Upper lobe of left lung (tissue), 6 donors: ENCODE results near the gene MRPL40. TPM values are rescaled to one million over a fixed set of nuclear protein-coding genes. Genes with fewer than 3 reads are reported as not detected.

Experiments
- ATAC-seq, 2 donors: fragments of 200-7000 bp; cut with Tn5 transposase; one replicate each; pipeline ENCODE4 v1.9.1; 2022; ENCODE audit warnings: mild to moderate bottlenecking in 2 of 2, moderate library complexity in 2 of 2; ENCODE audit not compliant: low FRiP score in 2 of 2
- DNase-seq, 2 donors: peaks; one replicate each; pipeline ENCODE4 v3.0.0-alpha.2; 2019 to 2020
- H3K27ac ChIP-seq, 4 donors: fragments of 200-600 bp; sonication (generic); one replicate each; pipeline ENCODE4 v1.5.1; 2016 to 2019
- H3K27me3 ChIP-seq, 4 donors: fragments of 200-600 bp; sonication (generic); one replicate each; pipeline ENCODE4 v1.5.1; 2017 to 2019
- H3K36me3 ChIP-seq, 4 donors: fragments of 200-600 bp; sonication (generic); one replicate each; pipeline ENCODE4 v1.5.1; 2016 to 2019
- H3K4me1 ChIP-seq, 4 donors: fragments of 200-600 bp; sonication (generic); one replicate each; pipeline ENCODE4 v1.5.1; 2018 to 2019
- H3K4me3 ChIP-seq, 4 donors: fragments of 200-600 bp; sonication (generic); one replicate each; pipeline ENCODE4 v1.5.1; 2017 to 2019; ENCODE audit warnings: mild to moderate bottlenecking in 2 of 4, moderate library complexity in 1 of 4
- H3K9me3 ChIP-seq, 4 donors: fragments of 200-600 bp; sonication (generic); one replicate each; pipeline ENCODE4 v1.5.1; 2018 to 2019
- EP300 ChIP-seq, 4 donors: sonication (generic); formaldehyde crosslinking; IDR thresholded peaks; one replicate each; pipeline ENCODE4 v1.5.1; 2017; ENCODE audit warnings: antibody characterized with exemption in 4 of 4, control low read depth in 2 of 4
- POLR2A ChIP-seq, 4 donors: fragments of 450-650 bp; IDR thresholded peaks; one replicate each; pipeline ENCODE4 v1.5.1; 2016 to 2017; ENCODE audit warnings: antibody characterized with exemption in 4 of 4, mild to moderate bottlenecking in 2 of 4
- POLR2AphosphoS5 ChIP-seq, 2 donors: sonication (generic); formaldehyde crosslinking; IDR thresholded peaks; one replicate each; pipeline ENCODE4 v1.5.1; 2017; ENCODE audit warnings: antibody characterized with exemption in 2 of 2
- WGBS, 2 donors: methylation state at CpG; one replicate each; pipeline ENCODE4 v1.1.5; 2017 to 2018; 5-methylcytosine and 5-hydroxymethylcytosine counted together
- total RNA-seq, 6 donors: library from RNA; depleted of rRNA in 4 of 6; stranded (reverse); fragments of >200 nt in 4 of 6; gene quantifications; one replicate each; pipeline versions ENCODE4 v1.1.0 to v1.2.1, GENCODE V29; 2016 to 2021
- TF ChIP-seq, protein P1 (sequence below), 6 experiments: fragments of 450-650 bp in 4 of 6; fragments of 200-600 bp in 2 of 6; sonication (generic) in 2 of 6; IDR thresholded peaks; one replicate each; pipeline ENCODE4 v1.5.1; 2016 to 2019; ENCODE audit warnings: antibody characterized with exemption in 6 of 6
- donor health status: DM: no; HTN: no; CAD: no; lungs with moderate emphysema.
- donor health status: DM: no; HTN: yes; CAD: no; lungs with severe emphysema.

Gene MRPL40
- total RNA-seq, 6 donors from 2014 or later: 18.9 to 27.3 (median 22.9) TPM

GRCh38 chr22:19456541-19456940 lies 24.2 kb downstream of the MRPL40 start:
- TF ChIP-seq, protein P1, sequence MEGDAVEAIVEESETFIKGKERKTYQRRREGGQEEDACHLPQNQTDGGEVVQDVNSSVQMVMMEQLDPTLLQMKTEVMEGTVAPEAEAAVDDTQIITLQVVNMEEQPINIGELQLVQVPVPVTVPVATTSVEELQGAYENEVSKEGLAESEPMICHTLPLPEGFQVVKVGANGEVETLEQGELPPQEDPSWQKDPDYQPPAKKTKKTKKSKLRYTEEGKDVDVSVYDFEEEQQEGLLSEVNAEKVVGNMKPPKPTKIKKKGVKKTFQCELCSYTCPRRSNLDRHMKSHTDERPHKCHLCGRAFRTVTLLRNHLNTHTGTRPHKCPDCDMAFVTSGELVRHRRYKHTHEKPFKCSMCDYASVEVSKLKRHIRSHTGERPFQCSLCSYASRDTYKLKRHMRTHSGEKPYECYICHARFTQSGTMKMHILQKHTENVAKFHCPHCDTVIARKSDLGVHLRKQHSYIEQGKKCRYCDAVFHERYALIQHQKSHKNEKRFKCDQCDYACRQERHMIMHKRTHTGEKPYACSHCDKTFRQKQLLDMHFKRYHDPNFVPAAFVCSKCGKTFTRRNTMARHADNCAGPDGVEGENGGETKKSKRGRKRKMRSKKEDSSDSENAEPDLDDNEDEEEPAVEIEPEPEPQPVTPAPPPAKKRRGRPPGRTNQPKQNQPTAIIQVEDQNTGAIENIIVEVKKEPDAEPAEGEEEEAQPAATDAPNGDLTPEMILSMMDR (IDR thresholded peaks at IDR 0.05): no peak
- no peak for TF ChIP-seq POLR2AphosphoS5 (IDR thresholded peaks at IDR 0.05)
- no peak for TF ChIP-seq EP300 (IDR thresholded peaks at IDR 0.05)
- no peak for TF ChIP-seq POLR2A (IDR thresholded peaks at IDR 0.05)
- peak in 1 of 2 donors; percentile 6 for DNase-seq
- no peaks in the 10 kb centered on the region for H3K27me3 ChIP-seq
- no peaks in the 10 kb centered on the region for H3K9me3 ChIP-seq
- no peaks in the 10 kb centered on the region for H3K4me1 ChIP-seq
- H3K36me3 ChIP-seq: peaks cover 24 to 93% (median 78%) of the 10 kb centered on the region in 4 donors
- no peak overlapping the region for H3K27ac ChIP-seq
- no peak for ATAC-seq
- WGBS, 2 donors: 91 to 96% methylated on average over 10 of the region's 10 CpGs
- no peak overlapping the region for H3K4me3 ChIP-seq

- TF ChIP-seq POLR2A (IDR thresholded peaks at IDR 0.05) (no peak), POLR2AphosphoS5 (IDR thresholded peaks at IDR 0.05) (no peak)
- 94% methylated on average over 8 of the region's 8 CpGs for WGBS, 2 donors
- H3K4me1 ChIP-seq: no peaks in the 10 kb centered on the region
- DNase-seq (peak in 1 of 2 donors; percentile 10), ATAC-seq (no peak)
- peaks cover 20 to 90% (median 72%) of the 10 kb centered on the region in 4 donors for H3K36me3 ChIP-seq
- H3K9me3 ChIP-seq: no peaks in the 10 kb centered on the region
- no peak overlapping the region for H3K27ac ChIP-seq
- no peak overlapping the region for H3K4me3 ChIP-seq
- H3K27me3 ChIP-seq: no peaks in the 10 kb centered on the region
These were observed 25.6 kb downstream of the MRPL40 start for GRCh38 chr22:19457828-19458428.

GRCh38 chr22:19460036-19460435 lies 27.7 kb downstream of the MRPL40 start:
- Histone ChIP-seq H3K4me3 (no peak overlapping the region), H3K27me3 (no peaks in the 10 kb centered on the region), H3K36me3 (peaks cover 15 to 90% (median 64%) of the 10 kb centered on the region in 4 donors), H3K27ac (no peak overlapping the region), H3K4me1 (no peaks in the 10 kb centered on the region), H3K9me3 (no peaks in the 10 kb centered on the region)
- TF ChIP-seq EP300 (IDR thresholded peaks at IDR 0.05) (no peak), POLR2A (IDR thresholded peaks at IDR 0.05) (no peak), POLR2AphosphoS5 (IDR thresholded peaks at IDR 0.05) (no peak)
- TF ChIP-seq, protein P1 (IDR thresholded peaks at IDR 0.05): no peak
- WGBS, 2 donors: 87 to 92% methylated on average over 2 of the region's 2 CpGs
- no peak for ATAC-seq
- no peak for DNase-seq

- WGBS, 2 donors: 90 to 96% methylated on average over 1 of the region's 1 CpG
- no peak for ATAC-seq
- TF ChIP-seq EP300 (IDR thresholded peaks at IDR 0.05) (no peak), POLR2AphosphoS5 (IDR thresholded peaks at IDR 0.05) (no peak), POLR2A (IDR thresholded peaks at IDR 0.05) (no peak)
- TF ChIP-seq, protein P1 (IDR thresholded peaks at IDR 0.05): no peak
- no peaks in the 10 kb centered on the region for H3K27me3 ChIP-seq
- no peak overlapping the region for H3K4me3 ChIP-seq
- H3K36me3 ChIP-seq: peaks cover 12 to 90% (median 65%) of the 10 kb centered on the region in 4 donors
- H3K4me1 ChIP-seq: no peaks in the 10 kb centered on the region
- H3K27ac ChIP-seq: no peak overlapping the region
- no peak for DNase-seq
- H3K9me3 ChIP-seq: no peaks in the 10 kb centered on the region
These were observed 29.2 kb downstream of the MRPL40 start for GRCh38 chr22:19461506-19461905.

DNA sequence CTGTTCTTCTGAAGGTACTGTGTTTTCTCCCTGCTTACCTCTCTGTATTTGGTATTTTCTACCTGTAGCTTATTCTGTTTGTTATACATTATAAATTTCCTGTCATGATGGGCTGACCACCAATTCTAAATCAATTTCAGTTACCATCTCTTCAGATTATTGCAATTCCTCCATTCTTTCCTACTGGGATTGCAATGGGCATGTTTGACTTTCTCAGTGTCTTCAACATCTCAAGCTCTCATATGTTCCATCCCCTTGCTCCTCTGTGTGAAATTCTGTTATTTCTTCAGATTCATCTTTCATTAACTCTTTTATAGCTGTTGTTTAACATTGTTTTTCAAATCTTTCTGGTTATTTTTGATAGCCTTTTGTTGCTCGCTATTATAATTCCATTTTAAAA lies 30.7 kb downstream of the MRPL40 start:
- ATAC-seq (no peak), DNase-seq (no peak)
- TF ChIP-seq EP300 (IDR thresholded peaks at IDR 0.05) (no peak), POLR2AphosphoS5 (IDR thresholded peaks at IDR 0.05) (no peak), POLR2A (IDR thresholded peaks at IDR 0.05) (no peak)
- TF ChIP-seq, protein P1 (IDR thresholded peaks at IDR 0.05): no peak
- Histone ChIP-seq H3K27ac (no peak overlapping the region), H3K36me3 (peaks cover 25 to 90% (median 68%) of the 10 kb centered on the region in 4 donors), H3K4me3 (no peak overlapping the region), H3K9me3 (no peaks in the 10 kb centered on the region), H3K4me1 (no peaks in the 10 kb centered on the region), H3K27me3 (no peaks in the 10 kb centered on the region)
- 100% methylated on average over 1 of the region's 1 CpG for WGBS, 2 donors
